Heart left ventricle (tissue), 13 donors: ENCODE results near the gene BCL2.

Source experiments
- CTCF ChIP-seq, 12 donors: fragments of 200-600 bp; sonication (generic) in 4 of 12; IDR thresholded peaks; one replicate each; pipeline versions ENCODE4 v1.5.0 to v1.8.0; 2018 to 2022; ENCODE audit warnings: antibody characterized with exemption in 12 of 12, mild to moderate bottlenecking in 5 of 12
- POLR2A ChIP-seq, 2 donors: fragments of 450-650 bp; IDR thresholded peaks; one replicate each; pipeline ENCODE4 v1.6.1; 2017; ENCODE audit warnings: antibody characterized with exemption in 2 of 2, mild to moderate bottlenecking in 2 of 2, moderate library complexity in 2 of 2
- donor health status: ischemic (EF 13 %, LVEDD 7.1; RV severe dilation, severe dysfunction).
- donor health status: DM: no; HTN: yes; CAD: no.
- donor health status: DM: no; HTN: no; CAD: no.
- donor health status: ischemic (EF 25% LVEDD 6.9; RV normal size, moderate dysfunction).
- donor health status: ischemic (EF 25% LVEDD 5.7; RV mildly dilated, moderate dysfunction).
- donor health status: ischemic (EF 35%, LVEDD 5.7; RV mildly dilated, moderate dysfunction).
- donor health status: nonischemic (EF 11% LVEDD 7.7; RV severe dilation, severe dysfunction).
- donor health status: DM: yes; HTN: yes; CAD: no.
- donor health status: PGD.
- donor health status: ischemic (EF 29% LVEDD 5.4; RV normal size, mild dysfunction).
- donor health status: nonischemic (EF 23%, LVEDD 6.1; RV moderate dilation, normal function).

- TF ChIP-seq POLR2A (IDR thresholded peaks at IDR 0.05) (no peak), CTCF (IDR thresholded peaks at IDR 0.05) (no peak)
These were observed 136.7 kb downstream of the BCL2 start for GRCh38 chr18:63182861-63183260.
